NCI-H128 (cell line): ENCODE data around the gene NLRP1.

Source experiments
- DNase-seq: peaks from one replicate; lab custom pipeline; 2025; ENCODE audit not compliant: unreplicated experiment; lab: John Stamatoyannopoulos, UW

The NLRP1 gene

DNA sequence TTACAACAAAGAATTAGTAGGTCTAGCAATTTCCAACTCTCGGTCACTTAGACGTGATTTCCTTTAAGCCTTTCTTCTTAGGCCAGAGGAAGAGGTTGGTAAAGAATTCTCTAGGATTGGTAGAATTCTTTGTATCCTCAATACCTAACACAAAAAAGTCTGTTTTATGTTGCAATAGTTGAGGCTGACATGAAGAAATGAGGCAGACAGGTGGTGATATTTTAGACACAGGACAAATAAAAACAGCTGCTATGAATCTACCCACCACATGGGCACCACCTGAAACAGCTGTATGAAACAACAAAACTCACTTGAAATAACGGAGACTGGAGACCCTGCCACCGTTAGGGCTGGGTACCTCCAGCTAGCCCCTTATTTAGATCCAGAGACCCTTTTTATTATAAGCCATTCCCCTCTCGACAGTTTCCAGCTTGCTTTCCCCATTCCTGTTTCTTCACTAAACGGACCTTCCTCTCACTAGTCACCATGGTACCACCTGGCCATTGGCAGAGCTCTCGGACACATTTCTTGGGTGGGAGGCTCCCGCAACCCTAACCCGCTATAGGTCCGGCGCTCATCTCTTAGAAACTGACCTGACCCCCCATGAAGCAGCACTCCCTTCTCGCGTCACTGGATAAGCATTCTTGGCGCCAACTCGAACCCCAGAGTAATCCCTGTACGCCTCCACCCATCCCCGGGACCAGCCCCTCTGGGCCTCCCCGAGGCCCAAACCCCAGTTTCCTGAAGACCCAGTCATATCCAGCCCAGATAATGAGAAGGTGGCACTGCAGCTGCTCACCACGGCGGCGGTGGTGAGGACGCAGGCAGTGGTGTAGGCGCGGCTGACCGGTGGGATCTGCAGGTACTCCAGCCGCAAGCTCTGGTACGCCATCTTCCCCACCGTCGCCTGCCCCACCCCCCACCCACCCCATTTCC lies 98.8 kb downstream of the NLRP1 start, which contains the start of gene DERL2:
Gene DERL2, minus strand, starts transcription at position 909 of the 936 bp plus-strand sequence. Its CDS starts 17 bp downstream, at position 892.
- DNase-seq, result no peak

DNA sequence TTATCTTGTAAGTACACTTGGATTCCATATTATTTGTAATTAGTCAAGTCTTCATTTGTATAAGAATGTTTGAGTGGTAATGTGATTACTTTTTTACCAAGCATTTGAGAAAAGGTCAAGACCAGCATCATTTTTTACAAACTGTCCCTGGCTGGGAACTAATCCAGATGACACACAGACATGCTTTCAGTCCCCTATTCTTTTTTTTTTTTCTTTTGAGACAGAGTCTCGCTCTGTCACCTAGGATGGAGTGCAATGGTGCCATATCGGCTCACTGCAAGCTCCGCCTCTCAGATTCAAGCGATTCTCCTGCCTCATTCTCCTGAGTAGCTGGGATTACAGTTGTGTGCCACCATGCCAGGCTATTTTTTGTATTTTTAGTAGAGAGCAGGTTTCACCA lies 102.9 kb downstream of the NLRP1 start:
- DNase-seq, result no peak

DNA sequence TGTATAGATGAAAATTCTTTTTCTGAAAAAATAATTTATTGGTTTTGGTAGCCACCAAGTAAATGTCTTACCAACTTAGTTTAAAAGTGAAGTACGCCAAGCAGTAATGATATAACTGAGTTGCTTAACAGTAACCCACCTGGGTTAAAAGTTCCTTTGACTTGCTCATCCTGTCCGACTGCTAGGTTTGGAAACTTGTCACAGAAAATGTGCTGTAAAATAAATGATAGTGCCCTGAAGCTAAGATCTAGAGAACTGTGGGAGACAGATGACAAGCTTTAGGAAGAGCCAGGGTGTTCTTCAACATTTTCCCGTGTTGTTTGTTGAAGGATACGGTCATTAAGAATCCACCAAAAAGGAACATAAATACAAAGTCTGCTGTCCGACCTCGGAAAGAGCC lies 103.3 kb downstream of the NLRP1 start:
- no peak for DNase-seq

DNA sequence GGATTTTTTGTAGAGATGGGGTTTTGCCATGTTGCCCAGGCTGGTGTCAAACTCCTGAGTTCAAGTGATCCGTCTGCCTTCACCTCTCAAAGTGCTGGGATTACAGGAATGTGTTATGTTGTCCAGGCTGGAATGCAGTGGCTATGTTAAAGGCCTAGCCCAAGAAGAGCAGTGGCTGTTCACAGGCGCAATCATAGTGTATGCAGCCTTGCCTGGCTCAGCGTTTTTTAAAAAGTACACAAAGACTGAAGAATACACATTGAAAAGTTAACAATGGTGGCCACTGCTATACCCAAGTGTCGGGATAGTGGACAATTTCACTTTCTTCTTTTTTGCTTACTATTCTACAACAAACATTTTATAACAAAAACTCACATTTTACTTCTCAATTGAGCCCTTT lies 105.3 kb downstream of the NLRP1 start:
- DNase-seq, result no peak

DNA sequence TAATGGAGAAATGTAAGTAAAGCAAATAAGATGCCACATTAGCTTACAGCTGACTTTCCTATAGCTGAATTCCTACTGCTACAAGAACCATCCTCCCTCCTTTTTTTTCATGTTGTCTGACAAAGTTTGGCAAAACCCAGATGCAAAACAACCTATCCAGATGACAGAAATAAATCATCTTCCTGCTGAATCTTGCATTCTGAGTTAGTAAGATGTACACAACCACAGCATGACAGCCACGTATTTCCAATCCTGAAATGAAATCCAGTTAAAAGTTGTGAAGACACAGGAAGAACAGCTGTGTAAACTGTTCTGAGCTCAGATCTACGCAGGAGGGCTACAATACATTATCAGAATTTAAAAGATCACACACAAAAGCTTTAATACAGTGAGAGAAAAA lies 110.4 kb downstream of the NLRP1 start:
- DNase-seq, result no peak

DNA sequence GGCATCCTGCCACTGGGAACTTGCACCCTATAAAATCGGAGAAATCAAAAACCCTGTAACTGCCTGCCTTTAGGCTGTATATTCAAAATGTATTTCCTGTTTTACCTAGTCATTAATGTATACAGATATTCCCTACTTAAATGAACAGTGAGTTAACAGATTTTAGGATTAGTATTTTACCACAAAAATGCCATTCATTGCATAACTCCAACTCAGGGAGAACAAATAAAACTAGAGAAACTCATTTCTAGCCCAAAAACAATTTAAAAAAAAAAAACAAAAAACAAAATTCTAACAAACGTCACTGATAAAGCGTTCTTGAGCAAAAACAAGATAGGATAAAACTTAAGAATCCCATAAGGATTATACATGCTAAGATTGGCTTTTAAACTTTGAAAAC lies 111.8 kb downstream of the NLRP1 start:
- no peak for DNase-seq

DNA sequence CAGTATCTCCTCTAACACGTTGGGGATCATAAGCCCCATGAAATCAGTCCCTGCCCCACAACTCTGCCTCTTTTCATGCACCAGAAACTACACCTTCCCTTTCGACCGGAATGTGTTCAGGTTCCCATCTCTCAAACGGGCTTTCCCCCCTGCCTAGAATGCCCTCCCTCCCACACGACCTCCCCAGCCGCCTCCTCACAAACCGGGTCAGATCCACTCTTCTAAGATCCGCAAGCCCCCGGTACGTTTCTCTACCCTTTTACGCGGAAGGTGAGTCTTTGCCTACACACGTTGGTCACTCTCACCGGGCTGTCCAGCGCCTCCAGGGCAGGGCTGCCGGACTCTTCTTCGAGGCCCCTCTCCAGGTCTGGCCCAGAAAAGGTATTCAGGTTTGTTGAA lies 116.2 kb downstream of the NLRP1 start:
- DNase-seq, result no peak

DNA sequence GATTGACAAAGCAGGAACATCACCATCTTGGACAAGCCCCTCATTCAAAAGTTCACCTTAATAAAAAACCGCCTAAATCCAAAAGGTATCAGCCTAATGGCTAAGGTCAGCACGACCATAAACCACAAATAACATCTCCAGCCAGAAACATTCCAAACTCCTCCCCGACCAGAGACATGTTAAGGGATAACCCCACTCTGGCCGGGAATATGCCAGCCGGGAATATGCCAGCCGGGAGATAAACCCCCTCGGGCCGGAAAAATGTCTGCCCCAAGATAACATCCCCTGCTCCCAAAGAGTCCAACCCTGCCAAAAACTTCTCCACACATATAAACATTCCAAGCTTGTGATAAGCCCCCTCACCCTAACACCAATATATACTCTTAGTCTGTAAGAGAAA lies 116.9 kb downstream of the NLRP1 start:
- DNase-seq, result no peak

DNA sequence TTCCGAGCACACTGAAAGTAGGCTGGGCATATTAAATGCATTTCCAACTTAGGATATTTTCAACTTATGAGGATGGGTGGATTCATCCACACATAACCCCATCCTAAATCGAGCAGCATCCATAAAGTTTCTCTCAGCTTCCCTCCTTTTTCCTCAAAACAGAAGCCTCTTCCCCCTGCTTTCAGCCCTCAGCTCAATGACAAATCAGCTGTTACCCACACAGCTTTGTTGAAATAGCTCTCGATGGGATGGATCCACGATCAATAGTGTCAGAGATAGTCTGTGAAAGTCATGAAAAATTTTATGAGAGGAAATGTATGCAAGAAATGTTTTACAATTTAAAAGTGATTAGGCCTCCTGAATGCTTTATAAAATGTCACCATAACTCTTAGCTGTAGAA lies 118.0 kb downstream of the NLRP1 start:
- no peak for DNase-seq

DNA sequence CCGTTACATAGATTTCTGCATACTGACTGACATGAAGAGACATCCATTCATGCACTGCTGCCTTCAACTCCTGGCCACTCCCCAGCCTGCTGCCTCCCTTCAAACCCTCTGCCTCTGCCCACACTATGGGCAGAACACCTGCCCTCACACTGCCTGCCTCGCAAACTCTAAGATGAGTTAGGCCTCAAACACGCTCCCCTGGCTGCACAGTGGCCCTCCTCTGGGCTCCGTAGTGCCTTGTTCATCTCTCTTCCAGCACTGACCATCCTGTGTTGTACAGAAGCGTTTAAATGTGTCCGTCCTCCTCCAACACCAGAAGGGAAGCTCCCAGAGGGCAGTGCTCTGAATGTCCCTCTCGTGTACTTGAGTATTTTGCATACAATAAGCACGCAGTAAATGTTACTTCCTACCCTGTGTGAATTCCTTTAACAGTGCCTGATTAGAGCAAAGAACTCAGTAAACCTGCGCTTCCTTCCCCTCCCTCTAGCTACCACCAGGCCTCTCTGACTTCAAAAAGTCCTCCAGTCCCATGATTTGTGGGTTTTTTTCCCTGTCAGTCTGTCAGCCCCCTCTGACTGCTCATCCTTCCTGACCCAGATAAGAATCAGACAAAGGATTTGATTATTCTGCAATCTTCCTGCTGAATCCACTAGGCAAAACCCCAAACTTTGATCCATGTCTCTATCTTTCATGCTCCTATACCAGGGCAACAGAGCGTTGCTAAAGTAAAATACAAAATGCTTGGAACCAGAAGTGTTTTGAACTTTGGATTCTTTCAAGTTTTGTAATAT lies 119.4 kb downstream of the NLRP1 start:
- DNase-seq, result no peak
